H1 (cell line): Measurements from ENCODE around the gene MBD4. TPM values are rescaled to one million over a fixed set of nuclear protein-coding genes. Genes with fewer than 3 reads are reported as not detected.

Source experiments
- CTCF ChIA-PET: fragments of 300-600 bp; sonication (Branson Sonifier 250); formaldehyde crosslinking; loops from one replicate; lab custom pipeline; 2021; ENCODE audit not compliant: partially characterized antibody; lab: Charles Lee
- POLR2A ChIA-PET: fragments of 300-600 bp; sonication (Branson Sonifier 250); formaldehyde crosslinking; loops from one replicate; lab custom pipeline; 2021; ENCODE audit warnings: inconsistent platforms; ENCODE audit not compliant: partially characterized antibody; lab: Charles Lee
- DNase-seq, 2 experiments: peaks; one replicate each; pipeline versions ENCODE4 v3.0.0 to v3.0.0-alpha.2; 2010 to 2022; ENCODE audit warnings: low spot score in 2 of 2, low read depth in 1 of 2, mixed read lengths in 1 of 2
- FAIRE-seq: peaks from 2 replicates; lab custom pipeline; 2011; peaks lifted over from hg19 to GRCh38; lab: Jason Lieb, UNC
- H2AFZ ChIP-seq: 2 replicates; pipeline ENCODE4 v1.8.1; 2012; ENCODE audit warnings: low read length, inconsistent platforms
- H2AK5ac ChIP-seq: 2 replicates; pipeline ENCODE4 v1.6.1; 2013; ENCODE audit warnings: low read depth, low read length
- H2BK120ac ChIP-seq: replicated peaks from 2 replicates; pipeline ENCODE3; 2013; ENCODE audit warnings: low read depth, low read length, inconsistent platforms
- H2BK12ac ChIP-seq: 2 replicates; pipeline ENCODE4 v1.6.1; 2013; ENCODE audit warnings: low read depth, low read length
- H2BK15ac ChIP-seq: 2 replicates; pipeline ENCODE4 v1.6.1; 2013; ENCODE audit warnings: low read length
- H2BK20ac ChIP-seq: 2 replicates; pipeline ENCODE4 v1.6.1; 2013; ENCODE audit warnings: low read length
- H2BK5ac ChIP-seq: 2 replicates; pipeline ENCODE4 v1.6.1; 2013; ENCODE audit warnings: low read depth, low read length
- H3K14ac ChIP-seq: 2 replicates; pipeline ENCODE4 v1.6.1; 2013; ENCODE audit warnings: inconsistent platforms; ENCODE audit not compliant: insufficient read length
- H3K18ac ChIP-seq: 2 replicates; pipeline ENCODE4 v1.6.1; 2013; ENCODE audit warnings: low read length; ENCODE audit errors: extremely low read depth
- H3K23ac ChIP-seq: 2 replicates; pipeline ENCODE4 v1.6.1; 2013; ENCODE audit warnings: inconsistent platforms; ENCODE audit not compliant: insufficient read length
- H3K23me2 ChIP-seq: 2 replicates; pipeline ENCODE4 v1.6.1; 2013; ENCODE audit warnings: low read depth, low read length
- H3K27ac ChIP-seq: 2 replicates; pipeline ENCODE4 v1.6.1; 2011; ENCODE audit warnings: low read depth, low read length, inconsistent platforms
- H3K27me3 ChIP-seq, 4 experiments: replicated peaks in 1 of 4; 1 replicate in 1 of 4; 2 replicates in 3 of 4; pipeline versions ENCODE4 v1.6.1 to v1.8.1; 2011 to 2013; ENCODE audit warnings: low read length in 3 of 4, mild to moderate bottlenecking in 3 of 4, inconsistent platforms in 2 of 4, mixed read lengths in 2 of 4, moderate library complexity in 1 of 4; ENCODE audit not compliant: control insufficient read depth in 3 of 4, insufficient read depth in 3 of 4; ENCODE audit errors: extremely low read depth in 1 of 4
- H3K36me3 ChIP-seq, 4 experiments: 2 replicates each; pipeline versions ENCODE4 v1.6.1 to v1.8.1; 2011 to 2013; ENCODE audit warnings: mild to moderate bottlenecking in 4 of 4, low read length in 3 of 4, moderate library complexity in 2 of 4, control low read depth in 1 of 4, inconsistent platforms in 1 of 4; ENCODE audit not compliant: insufficient read depth in 4 of 4, control insufficient read depth in 2 of 4
- H3K4ac ChIP-seq: replicated peaks from 2 replicates; pipeline ENCODE3; 2013; ENCODE audit warnings: low read length, low read depth, mixed read lengths, inconsistent platforms; ENCODE audit not compliant: insufficient read length
- H3K4me1 ChIP-seq, 4 experiments: replicated peaks in 1 of 4; 1 replicate in 1 of 4; 2 replicates in 3 of 4; pipeline versions ENCODE4 v1.6.1 to v1.8.1; 2011 to 2013; ENCODE audit warnings: low read length in 3 of 4, inconsistent platforms in 2 of 4, mixed read lengths in 1 of 4; ENCODE audit not compliant: insufficient read depth in 4 of 4, control insufficient read depth in 3 of 4
- H3K4me2 ChIP-seq, 2 experiments: 2 replicates each; pipeline versions ENCODE4 v1.6.1 to v1.8.1; 2011 to 2013; ENCODE audit warnings: low read depth in 2 of 2, low read length in 2 of 2, control low read depth in 1 of 2, inconsistent platforms in 1 of 2, mild to moderate bottlenecking in 1 of 2; ENCODE audit not compliant: insufficient read depth in 1 of 2
- H3K4me3 ChIP-seq, 4 experiments: fragments of 200-600, 300-600 bp in 1 of 4; sonication (generic), shearing (Covaris generic), sonication (Bioruptor Twin) in 1 of 4; 2 replicates each; pipeline versions ENCODE4 v1.5.1 to v1.8.1; 2011 to 2016; ENCODE audit warnings: low read length in 4 of 4, low read depth in 3 of 4, control low read depth in 2 of 4, inconsistent platforms in 2 of 4, mild to moderate bottlenecking in 2 of 4, mixed read lengths in 1 of 4, moderate library complexity in 1 of 4; ENCODE audit not compliant: insufficient read depth in 2 of 4; ENCODE audit errors: extremely low read depth in 1 of 4
- H3K56ac ChIP-seq: replicated peaks from 2 replicates; pipeline ENCODE3; 2013; ENCODE audit warnings: low read depth, mild to moderate bottlenecking, mixed read lengths, low read length, inconsistent platforms; ENCODE audit not compliant: insufficient read length
- H3K79me1 ChIP-seq: 2 replicates; pipeline ENCODE4 v1.6.1; 2013; ENCODE audit warnings: low read depth, low read length, control low read depth
- H3K79me2 ChIP-seq, 2 experiments: 2 replicates each; pipeline versions ENCODE4 v1.6.1 to v1.8.1; 2012 to 2013; ENCODE audit warnings: low read length in 2 of 2, mild to moderate bottlenecking in 2 of 2, inconsistent platforms in 1 of 2; ENCODE audit not compliant: insufficient read depth in 2 of 2, control insufficient read depth in 1 of 2
- H3K9ac ChIP-seq, 4 experiments: replicated peaks in 1 of 4; 1 replicate in 1 of 4; 2 replicates in 3 of 4; pipeline versions ENCODE4 v1.6.1 to v1.8.1; 2011 to 2013; ENCODE audit warnings: low read depth in 3 of 4, low read length in 3 of 4, control low read depth in 2 of 4, mild to moderate bottlenecking in 2 of 4, moderate library complexity in 2 of 4, inconsistent platforms in 1 of 4; ENCODE audit errors: extremely low read depth in 1 of 4
- H3K9me3 ChIP-seq, 2 experiments: 2 replicates each; pipeline versions ENCODE4 v1.6.1 to v1.8.1; 2012 to 2013; ENCODE audit warnings: mild to moderate bottlenecking in 2 of 2, moderate library complexity in 2 of 2, control low read depth in 1 of 2, inconsistent platforms in 1 of 2, low read depth in 1 of 2, low read length in 1 of 2, mixed read lengths in 1 of 2; ENCODE audit not compliant: insufficient read depth in 2 of 2
- H4K20me1 ChIP-seq, 2 experiments: replicated peaks in 1 of 2; 2 replicates each; pipeline versions ENCODE3 to v1.8.1; 2011 to 2013; ENCODE audit warnings: inconsistent platforms in 2 of 2, low read length in 2 of 2, mild to moderate bottlenecking in 1 of 2; ENCODE audit not compliant: insufficient read depth in 2 of 2, control insufficient read depth in 1 of 2
- H4K5ac ChIP-seq: 2 replicates; pipeline ENCODE4 v1.6.1; 2013; ENCODE audit warnings: low read length, low read depth, mixed read lengths, inconsistent platforms; ENCODE audit not compliant: insufficient read length
- H4K8ac ChIP-seq: 2 replicates; pipeline ENCODE4 v1.8.0; 2013; ENCODE audit warnings: mild to moderate bottlenecking, moderate library complexity, low read length, inconsistent platforms; ENCODE audit not compliant: insufficient read depth; ENCODE audit errors: extremely low read depth
- H4K91ac ChIP-seq: replicated peaks from 2 replicates; pipeline ENCODE3; 2013; ENCODE audit warnings: low read length, mixed read lengths, inconsistent platforms; ENCODE audit not compliant: insufficient read length
- ASH2L ChIP-seq: fragments of 200-600, 300-600 bp; sonication (generic); IDR thresholded peaks from one replicate; pipeline ENCODE4 v1.7.1; 2017; ENCODE audit warnings: low read length
- BACH1 ChIP-seq: IDR thresholded peaks from 2 replicates; pipeline ENCODE4 v1.6.1; 2012; ENCODE audit warnings: low read length, improper control_type of control experiment
- GTF2F1 ChIP-seq: IDR thresholded peaks from 2 replicates; pipeline ENCODE4 v1.6.1; 2012; ENCODE audit warnings: low read depth, low read length, improper control_type of control experiment, borderline replicate concordance
- KDM4A ChIP-seq: IDR thresholded peaks from one replicate; pipeline ENCODE4 v1.7.1; 2012; ENCODE audit warnings: low read depth, mild to moderate bottlenecking, moderate library complexity, low read length, inconsistent platforms; ENCODE audit not compliant: severe bottlenecking
- SP2 ChIP-seq: IDR thresholded peaks from 2 replicates; pipeline ENCODE4 v1.6.1; 2012; ENCODE audit warnings: mild to moderate bottlenecking, low read length, inconsistent platforms
- SUZ12 ChIP-seq: fragments of 200-600 bp; sonication (generic); IDR thresholded peaks from 2 replicates; pipeline ENCODE4 v1.6.1; 2012; ENCODE audit warnings: mild to moderate bottlenecking, inconsistent platforms, low read length, moderate library complexity, mixed read lengths
- WGBS, 2 experiments: shearing (Covaris generic) in 1 of 2; methylation state at CpG; one replicate each; pipeline versions ENCODE4 v1.1.6 to v1.1.7; 2013 to 2015; ENCODE audit warnings: low lambda C conversion rate in 2 of 2, mixed read lengths in 2 of 2, inconsistent platforms in 1 of 2, low coverage in 1 of 2, missing lambda C conversion rate in 1 of 2; ENCODE audit not compliant: insufficient replicate concordance in 2 of 2, insufficient coverage in 1 of 2, insufficient read length in 1 of 2; ENCODE audit errors: extremely low coverage in 1 of 2, missing lambda C conversion rate in 1 of 2; 5-methylcytosine and 5-hydroxymethylcytosine counted together
- polyA plus RNA-seq, 7 experiments: library from polyadenylated mRNA; depleted of rRNA in 3 of 7; stranded (reverse) in 5 of 7; unstranded in 2 of 7; fragments of >200 nt in 5 of 7; fragments of 200-250 nt in 2 of 7; gene quantifications; 1 replicate in 5 of 7; 2 replicates in 1 of 7; 4 replicates in 1 of 7; pipeline versions ENCODE4 v1.2.1 to v1.2.3, GENCODE V29; 2011 to 2013; ENCODE audit warnings: missing spikeins in 2 of 7, mixed read lengths in 2 of 7
- total RNA-seq: library from RNA; stranded (reverse); fragmentation: NEBNext Ultra II Directional; extraction: Animal tissue kit (Norgen Biotek cat#: 25700); gene quantifications from 2 replicates; pipeline ENCODE4 v1.2.1, GENCODE V29; 2021
- TF ChIP-seq, protein P1 (sequence below), 3 experiments: IDR thresholded peaks; 1 replicate in 2 of 3; 2 replicates in 1 of 3; pipeline versions ENCODE4 v1.5.1 to v1.6.1; 2011; ENCODE audit warnings: low read length in 3 of 3, mild to moderate bottlenecking in 3 of 3, inconsistent platforms in 2 of 3, low read depth in 1 of 3, moderate library complexity in 1 of 3; ENCODE audit not compliant: insufficient read depth in 1 of 3; ENCODE audit errors: control extremely low read depth in 1 of 3

The MBD4 gene
- total and polyA plus RNA-seq, 2 of the 8 experiments (the other 6 are each of a cell fraction or from before 2014, with no cell fraction given) = 11.2 to 35.8 TPM

DNA sequence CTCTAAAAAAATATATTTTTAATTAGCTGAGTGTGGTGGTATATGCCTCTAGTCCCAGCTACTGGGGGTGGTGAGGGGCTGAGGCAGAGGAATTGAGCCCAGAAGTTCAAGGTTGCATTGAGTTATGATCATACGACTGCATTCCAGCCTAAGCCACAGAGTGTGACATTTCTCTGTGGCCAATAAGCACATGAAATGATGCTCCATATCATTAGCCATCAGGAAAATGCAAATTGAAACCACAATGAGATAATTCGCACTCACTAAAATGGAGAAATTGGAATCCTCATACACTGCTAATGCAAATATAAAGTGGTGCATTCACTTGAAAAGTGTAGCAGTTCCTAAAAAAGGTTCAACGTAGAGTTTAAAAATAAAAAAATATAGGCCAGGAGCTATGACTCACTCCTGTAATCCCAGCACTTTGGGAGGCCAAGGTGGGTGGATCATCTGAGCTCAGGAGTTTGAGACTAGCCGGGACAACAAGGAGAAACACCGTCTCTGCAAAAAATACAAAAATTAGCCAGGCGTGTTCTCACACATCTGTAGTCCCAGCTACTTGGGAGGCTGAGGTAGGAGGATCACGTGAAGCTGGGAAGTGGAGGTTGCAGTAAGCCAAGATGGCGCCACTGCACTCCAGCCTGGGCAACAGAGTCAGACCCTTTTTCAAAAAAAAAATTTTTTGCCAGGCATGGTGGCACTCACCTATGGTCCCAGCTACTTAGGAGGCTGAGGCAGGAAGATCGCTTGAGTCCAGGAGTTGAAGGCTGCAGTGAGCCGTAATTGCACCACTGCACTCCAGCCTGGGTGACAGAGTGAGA lies 35.4 kb upstream of the MBD4 start:
- FAIRE-seq (no peak), DNase-seq (no peak)
- Histone ChIP-seq H4K91ac (no peak overlapping the region), H3K79me2 (no peaks in the 10 kb centered on the region), H3K27ac (no peak overlapping the region), H4K8ac (no peak overlapping the region), H3K79me1 (no peaks in the 10 kb centered on the region), H3K4me2 (no peak overlapping the region), H3K23me2 (no peaks in the 10 kb centered on the region), H3K4ac (no peak overlapping the region), H4K20me1 (no peaks in the 10 kb centered on the region), H2BK20ac (no peak overlapping the region), H3K14ac (no peak overlapping the region), H3K36me3 (peaks cover 4 to 21% (median 9%) of the 10 kb centered on the region in 4 experiments; a peak in 6 of 8 replicates), H2AFZ (no peak overlapping the region), H3K56ac (no peak overlapping the region), H2BK15ac (no peak overlapping the region), H3K9me3 (no peaks in the 10 kb centered on the region), H3K18ac (no peak overlapping the region), H3K27me3 (no peaks in the 10 kb centered on the region), H3K23ac (no peak overlapping the region), H2AK5ac (no peak overlapping the region), H3K4me3 (no peak overlapping the region), H3K4me1 (no peaks in the 10 kb centered on the region), H2BK12ac (no peak overlapping the region), H2BK120ac (no peak overlapping the region), H4K5ac (no peak overlapping the region), H3K9ac (no peak overlapping the region), H2BK5ac (no peak overlapping the region)
- 91% methylated on average over 10 of the region's 10 CpGs; no CpG with 5 or more reads in 1 of the 2 experiments for WGBS, 2 experiments
- ChIA-PET POLR2A (interaction anchor here (0.6 to 1.1 kb wide), 3 partner anchors 27 to 313 kb away, joined by 3 to 4 read pairs (median 3); no protein-coding TSS in a partner anchor), CTCF (interaction anchor here (1.1 to 2.0 kb wide), 5 partner anchors 10 to 92 kb away, joined by 3 to 7 read pairs (median 5); no protein-coding TSS in a partner anchor)
- TF ChIP-seq, protein P1, sequence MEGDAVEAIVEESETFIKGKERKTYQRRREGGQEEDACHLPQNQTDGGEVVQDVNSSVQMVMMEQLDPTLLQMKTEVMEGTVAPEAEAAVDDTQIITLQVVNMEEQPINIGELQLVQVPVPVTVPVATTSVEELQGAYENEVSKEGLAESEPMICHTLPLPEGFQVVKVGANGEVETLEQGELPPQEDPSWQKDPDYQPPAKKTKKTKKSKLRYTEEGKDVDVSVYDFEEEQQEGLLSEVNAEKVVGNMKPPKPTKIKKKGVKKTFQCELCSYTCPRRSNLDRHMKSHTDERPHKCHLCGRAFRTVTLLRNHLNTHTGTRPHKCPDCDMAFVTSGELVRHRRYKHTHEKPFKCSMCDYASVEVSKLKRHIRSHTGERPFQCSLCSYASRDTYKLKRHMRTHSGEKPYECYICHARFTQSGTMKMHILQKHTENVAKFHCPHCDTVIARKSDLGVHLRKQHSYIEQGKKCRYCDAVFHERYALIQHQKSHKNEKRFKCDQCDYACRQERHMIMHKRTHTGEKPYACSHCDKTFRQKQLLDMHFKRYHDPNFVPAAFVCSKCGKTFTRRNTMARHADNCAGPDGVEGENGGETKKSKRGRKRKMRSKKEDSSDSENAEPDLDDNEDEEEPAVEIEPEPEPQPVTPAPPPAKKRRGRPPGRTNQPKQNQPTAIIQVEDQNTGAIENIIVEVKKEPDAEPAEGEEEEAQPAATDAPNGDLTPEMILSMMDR (IDR thresholded peaks at IDR 0.05; ENCODE audit: control extremely low read depth in 1 of 3, insufficient read depth in 1 of 3, low read depth in 1 of 3, low read length in 3 of 3) = no peak
- TF ChIP-seq GTF2F1 (no peak), BACH1 (no peak), KDM4A (no peak), ASH2L (no peak), SUZ12 (no peak), SP2 (no peak)
